Activated naive CD8-positive, alpha-beta T cell treated with anti-CD3 and anti-CD28 coated beads, Interleukin-2, amount 50 U/mL, for 24 hours (primary cell): Measurements from ENCODE around the gene HMG20A.

Source experiments
- ATAC-seq: fragments of 150-1000 bp; cut with Tn5 transposase; one replicate; pipeline ENCODE4 v1.10.0; 2021
- DNase-seq: peaks from one replicate; pipeline ENCODE4 v3.0.0; 2021
- H3K27ac Mint-ChIP-seq: one replicate; pipeline ENCODE4 v1.8.0; 2021; ENCODE audit warnings: mild to moderate bottlenecking, mixed read lengths
- H3K27me3 Mint-ChIP-seq: one replicate; pipeline ENCODE4 v1.8.0; 2021; ENCODE audit warnings: mixed read lengths
- H3K36me3 Mint-ChIP-seq: one replicate; pipeline ENCODE4 v1.8.0; 2021; ENCODE audit warnings: low read depth, mixed read lengths
- H3K4me1 Mint-ChIP-seq: one replicate; pipeline ENCODE4 v1.8.0; 2021; ENCODE audit warnings: mixed read lengths
- H3K4me3 Mint-ChIP-seq: one replicate; pipeline ENCODE4 v1.8.0; 2021; ENCODE audit warnings: mild to moderate bottlenecking, moderate library complexity, mixed read lengths
- H3K9me3 Mint-ChIP-seq: one replicate; pipeline ENCODE4 v1.8.0; 2021; ENCODE audit warnings: mixed read lengths

Gene HMG20A

GRCh38 chr15:77468896-77469295, 48.2 kb downstream of the HMG20A start:
- no peaks in the 10 kb centered on the region for H3K9me3 Mint-ChIP-seq
- peaks cover 45% of the 10 kb centered on the region for H3K36me3 Mint-ChIP-seq
- H3K4me3 Mint-ChIP-seq: no peak overlapping the region
- no peak overlapping the region for H3K27ac Mint-ChIP-seq
- peaks cover 1% of the 10 kb centered on the region for H3K4me1 Mint-ChIP-seq
- H3K27me3 Mint-ChIP-seq: no peaks in the 10 kb centered on the region
- DNase-seq (no peak), ATAC-seq (no peak)

- peaks cover 1% of the 10 kb centered on the region for H3K4me1 Mint-ChIP-seq
- H3K9me3 Mint-ChIP-seq: no peaks in the 10 kb centered on the region
- H3K27me3 Mint-ChIP-seq: no peaks in the 10 kb centered on the region
- no peak overlapping the region for H3K27ac Mint-ChIP-seq
- peaks cover 44% of the 10 kb centered on the region for H3K36me3 Mint-ChIP-seq
- DNase-seq (no peak), ATAC-seq (no peak)
- no peak overlapping the region for H3K4me3 Mint-ChIP-seq
These were observed 49.5 kb downstream of the HMG20A start for GRCh38 chr15:77470235-77470634.

GRCh38 chr15:77473328-77473727, 52.6 kb downstream of the HMG20A start:
- Mint-ChIP-seq H3K4me3 (no peak overlapping the region), H3K4me1 (peaks cover 1% of the 10 kb centered on the region), H3K27me3 (no peaks in the 10 kb centered on the region), H3K9me3 (no peaks in the 10 kb centered on the region), H3K36me3 (peaks cover 37% of the 10 kb centered on the region), H3K27ac (no peak overlapping the region)
- DNase-seq (no peak), ATAC-seq (no peak)

GRCh38 chr15:77474310-77474988, 53.8 kb downstream of the HMG20A start:
- Mint-ChIP-seq H3K36me3 (peaks cover 34% of the 10 kb centered on the region), H3K27me3 (no peaks in the 10 kb centered on the region), H3K4me3 (no peak overlapping the region), H3K27ac (no peak overlapping the region), H3K4me1 (peaks cover 3% of the 10 kb centered on the region), H3K9me3 (no peaks in the 10 kb centered on the region)
- DNase-seq (no peak), ATAC-seq (no peak)

DNA sequence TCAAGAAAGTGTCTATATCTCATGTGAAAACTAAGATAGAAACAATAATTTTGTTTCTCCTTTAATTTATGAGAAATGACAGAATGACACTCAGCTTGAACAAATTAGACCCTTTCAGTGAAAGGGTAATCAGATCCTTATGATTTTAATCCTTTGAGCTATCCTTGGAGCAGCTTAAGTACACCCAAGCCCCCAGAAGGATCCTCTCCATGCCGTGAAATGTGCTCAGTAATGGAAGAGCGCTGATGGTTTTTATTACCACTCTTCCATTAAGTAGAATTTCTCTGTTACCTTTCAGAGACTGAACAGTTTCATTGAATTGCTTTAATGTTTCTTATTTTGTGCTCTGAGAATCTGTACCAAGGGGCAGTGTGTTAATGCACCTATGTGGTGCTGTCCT, 54.3 kb downstream of the HMG20A start:
- Mint-ChIP-seq H3K4me1 (peaks cover 3% of the 10 kb centered on the region), H3K9me3 (no peaks in the 10 kb centered on the region), H3K27me3 (no peaks in the 10 kb centered on the region), H3K27ac (no peak overlapping the region), H3K36me3 (peaks cover 36% of the 10 kb centered on the region), H3K4me3 (no peak overlapping the region)
- DNase-seq (no peak), ATAC-seq (no peak)

GRCh38 chr15:77475898-77476297, 55.2 kb downstream of the HMG20A start:
- H3K9me3 Mint-ChIP-seq: no peaks in the 10 kb centered on the region
- peaks cover 34% of the 10 kb centered on the region for H3K36me3 Mint-ChIP-seq
- H3K27me3 Mint-ChIP-seq: no peaks in the 10 kb centered on the region
- DNase-seq: no peak
- ATAC-seq: no peak
- peaks cover 3% of the 10 kb centered on the region for H3K4me1 Mint-ChIP-seq
- no peak overlapping the region for H3K27ac Mint-ChIP-seq
- H3K4me3 Mint-ChIP-seq: no peak overlapping the region

DNA sequence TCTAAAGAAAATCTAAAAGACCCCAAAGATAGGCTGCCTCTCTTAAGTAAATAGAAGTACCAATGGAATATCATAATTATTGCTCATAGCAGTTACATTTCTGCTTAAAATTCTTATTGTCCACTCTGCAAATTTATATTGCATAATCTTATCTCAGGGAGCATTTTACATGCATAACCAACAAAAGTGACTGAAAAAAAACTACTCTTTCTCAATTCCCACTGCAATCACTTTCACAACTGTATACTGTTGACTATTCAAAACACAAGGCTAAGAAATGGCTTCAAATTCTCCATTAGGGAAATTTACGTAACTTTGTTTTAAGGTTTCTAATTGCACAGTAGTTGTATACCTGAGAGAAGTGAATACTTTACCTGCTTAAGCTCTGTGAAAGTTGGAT, 56.3 kb downstream of the HMG20A start:
- Mint-ChIP-seq H3K4me3 (no peak overlapping the region), H3K9me3 (no peaks in the 10 kb centered on the region), H3K4me1 (peaks cover 3% of the 10 kb centered on the region), H3K27me3 (no peaks in the 10 kb centered on the region), H3K36me3 (peaks cover 32% of the 10 kb centered on the region), H3K27ac (no peak overlapping the region)
- ATAC-seq: no peak
- DNase-seq: no peak

DNA sequence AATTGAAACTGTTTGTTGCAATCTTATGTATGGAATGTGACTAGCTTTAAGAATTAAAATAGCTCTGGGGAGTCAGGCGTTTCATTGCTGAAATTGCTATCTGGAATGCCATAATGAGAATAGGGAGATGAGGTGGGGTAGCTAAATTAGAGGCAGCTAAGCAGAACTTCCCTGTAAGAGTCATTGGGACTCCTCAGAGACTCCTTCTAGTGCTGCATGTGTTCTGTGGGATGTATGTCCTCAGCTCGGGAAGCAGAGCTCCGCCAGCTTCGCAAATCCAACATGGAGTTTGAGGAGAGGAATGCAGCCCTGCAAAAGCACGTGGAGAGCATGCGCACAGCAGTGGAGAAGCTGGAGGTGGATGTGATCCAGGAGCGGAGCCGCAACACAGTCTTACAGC, 57.4 kb downstream of the HMG20A start:
- Mint-ChIP-seq H3K9me3 (no peaks in the 10 kb centered on the region), H3K27ac (no peak overlapping the region), H3K36me3 (peaks cover 31% of the 10 kb centered on the region), H3K4me3 (no peak overlapping the region), H3K27me3 (no peaks in the 10 kb centered on the region), H3K4me1 (peaks cover 3% of the 10 kb centered on the region)
- ATAC-seq (no peak), DNase-seq (no peak)

DNA sequence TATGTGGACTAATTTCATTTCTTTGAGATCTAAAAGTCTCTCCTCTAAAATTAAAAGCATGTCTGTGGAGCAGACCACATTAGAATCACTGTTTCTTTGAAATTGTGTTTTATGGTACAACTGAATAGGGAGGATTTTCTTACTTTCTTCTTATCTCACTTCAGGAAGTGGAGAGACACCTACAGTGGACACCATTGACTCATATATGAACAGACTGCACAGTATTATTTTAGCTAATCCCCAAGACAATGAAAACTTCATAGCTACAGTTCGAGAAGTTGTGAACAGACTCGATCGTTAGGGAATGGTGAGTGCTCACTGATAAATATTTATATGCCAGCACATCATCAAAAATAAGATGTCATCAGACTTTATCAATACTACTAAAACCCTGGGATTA, 58.3 kb downstream of the HMG20A start:
- Mint-ChIP-seq H3K4me3 (no peak overlapping the region), H3K36me3 (peaks cover 26% of the 10 kb centered on the region), H3K9me3 (no peaks in the 10 kb centered on the region), H3K27me3 (no peaks in the 10 kb centered on the region), H3K27ac (no peak overlapping the region), H3K4me1 (peaks cover 2% of the 10 kb centered on the region)
- ATAC-seq (no peak), DNase-seq (no peak)

GRCh38 chr15:77480859-77481633, 60.4 kb downstream of the HMG20A start:
- Mint-ChIP-seq H3K4me3 (no peak overlapping the region), H3K27ac (no peak overlapping the region), H3K27me3 (no peaks in the 10 kb centered on the region), H3K4me1 (peaks cover 2% of the 10 kb centered on the region), H3K36me3 (peaks cover 28% of the 10 kb centered on the region), H3K9me3 (no peaks in the 10 kb centered on the region)
- no peak for DNase-seq
- no peak for ATAC-seq

DNA sequence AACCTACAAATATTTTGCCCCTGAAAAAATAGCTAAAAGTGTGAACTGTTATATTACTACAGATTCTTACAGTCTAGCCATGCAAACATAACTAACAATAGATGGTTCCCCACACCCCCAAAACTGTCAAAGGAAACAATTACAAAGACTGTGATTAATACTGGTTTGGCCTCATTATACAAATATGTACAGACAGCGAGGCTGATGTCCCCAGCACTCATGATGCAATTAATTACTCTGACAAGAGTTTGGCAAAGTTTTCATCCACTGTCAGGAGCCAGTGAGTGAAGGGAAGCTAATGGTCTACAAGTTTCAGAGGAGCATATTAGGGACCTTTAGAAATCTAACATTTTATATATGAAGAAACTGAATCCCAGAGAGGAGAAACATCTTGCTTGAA, 61.0 kb downstream of the HMG20A start:
- peaks cover 4% of the 10 kb centered on the region for H3K4me1 Mint-ChIP-seq
- H3K9me3 Mint-ChIP-seq: no peaks in the 10 kb centered on the region
- ATAC-seq: no peak
- no peak overlapping the region for H3K4me3 Mint-ChIP-seq
- H3K27me3 Mint-ChIP-seq: no peaks in the 10 kb centered on the region
- peaks cover 28% of the 10 kb centered on the region for H3K36me3 Mint-ChIP-seq
- no peak for DNase-seq
- no peak overlapping the region for H3K27ac Mint-ChIP-seq

DNA sequence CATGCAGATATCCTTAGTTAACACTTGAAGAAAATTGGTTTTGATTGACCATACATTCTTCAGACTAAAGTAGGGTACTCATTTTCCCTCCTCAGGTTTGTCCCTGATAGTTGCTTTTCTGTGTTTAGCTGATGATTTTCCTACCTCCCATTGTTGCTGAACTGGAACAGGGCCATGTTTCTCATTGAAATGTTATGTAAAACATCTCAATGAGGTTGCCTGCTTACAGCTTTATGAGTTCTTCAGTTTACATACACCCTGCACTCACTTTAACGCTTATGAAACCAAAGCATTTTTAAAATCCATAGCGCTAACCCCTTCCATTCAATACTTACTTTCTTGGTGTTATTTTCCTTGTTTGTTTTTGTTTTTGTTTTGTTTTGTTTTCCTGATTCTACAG, 61.9 kb downstream of the HMG20A start:
- ATAC-seq (no peak), DNase-seq (no peak)
- Mint-ChIP-seq H3K4me3 (no peak overlapping the region), H3K36me3 (peaks cover 25% of the 10 kb centered on the region), H3K27me3 (no peaks in the 10 kb centered on the region), H3K9me3 (no peaks in the 10 kb centered on the region), H3K4me1 (peaks cover 13% of the 10 kb centered on the region), H3K27ac (no peak overlapping the region)

- DNase-seq (no peak), ATAC-seq (no peak)
- Mint-ChIP-seq H3K9me3 (no peaks in the 10 kb centered on the region), H3K36me3 (peaks cover 22% of the 10 kb centered on the region), H3K4me1 (peaks cover 21% of the 10 kb centered on the region), H3K27ac (no peak overlapping the region), H3K4me3 (no peak overlapping the region), H3K27me3 (no peaks in the 10 kb centered on the region)
These were observed 62.9 kb downstream of the HMG20A start for GRCh38 chr15:77483425-77484140.

GRCh38 chr15:77484994-77485393, 64.3 kb downstream of the HMG20A start:
- peaks cover 14% of the 10 kb centered on the region for H3K36me3 Mint-ChIP-seq
- no peak overlapping the region for H3K27ac Mint-ChIP-seq

More at GRCh38 chr15:77484994-77485393, 64.3 kb downstream of the HMG20A start:
- Mint-ChIP-seq H3K27me3 (no peaks in the 10 kb centered on the region), H3K4me3 (no peak overlapping the region), H3K9me3 (no peaks in the 10 kb centered on the region), H3K4me1 (peaks cover 20% of the 10 kb centered on the region)
- no peak for ATAC-seq
- DNase-seq: no peak
